GM21360 (cell line): ENCODE measurements around the gene CCNJL.
A peak's percentile ranks its signal among the peaks of the same experiment; 100 is the strongest.
"Not testable (repeated sequence)": the region's sequence is repeated elsewhere in the genome, so short reads cannot be mapped to it uniquely, and the experiment has no call there.

Experiments
- ATAC-seq: cut with Tn5 transposase; IDR thresholded peaks from one replicate; pipeline ENCODE4 v1.9.1; 2021; ENCODE audit warnings: mild to moderate bottlenecking, moderate library complexity; ENCODE audit not compliant: unreplicated experiment

The CCNJL gene

GRCh38 chr5:160312134-160312959, at the start of gene CCNJL:
Gene CCNJL, minus strand, starts transcription at chr5:160312564. Its CDS starts 641 bp downstream, at chr5:160311923.
- peak; percentile 44 for ATAC-seq

GRCh38 chr5:160361624-160362228, 49.4 kb upstream of the CCNJL start:
- ATAC-seq = no peak

- ATAC-seq = no peak
These were observed 47.9 kb upstream of the CCNJL start for GRCh38 chr5:160360310-160360709.

- ATAC-seq = no peak
These were observed 47.5 kb upstream of the CCNJL start for GRCh38 chr5:160359816-160360215.

GRCh38 chr5:160359242-160359641, 46.9 kb upstream of the CCNJL start:
- no peak for ATAC-seq

GRCh38 chr5:160357861-160358411, 45.6 kb upstream of the CCNJL start:
- no peak for ATAC-seq

GRCh38 chr5:160357394-160357793, 45.0 kb upstream of the CCNJL start:
- ATAC-seq = no peak

GRCh38 chr5:160356550-160357347, 44.4 kb upstream of the CCNJL start:
- no peak for ATAC-seq

GRCh38 chr5:160354666-160355065, 42.3 kb upstream of the CCNJL start:
- ATAC-seq = no peak

- ATAC-seq = no peak
These were observed 41.0 kb upstream of the CCNJL start for GRCh38 chr5:160353379-160353778.

GRCh38 chr5:160352308-160352707, 39.9 kb upstream of the CCNJL start:
- no peak for ATAC-seq

- ATAC-seq = no peak
These were observed 37.6 kb upstream of the CCNJL start for GRCh38 chr5:160349935-160350303.

GRCh38 chr5:160349249-160349934, 37.0 kb upstream of the CCNJL start:
- no peak for ATAC-seq

- ATAC-seq = no peak
These were observed 35.7 kb upstream of the CCNJL start for GRCh38 chr5:160348080-160348479.

- ATAC-seq = no peak
These were observed 35.1 kb upstream of the CCNJL start for GRCh38 chr5:160347448-160347847.

- no peak for ATAC-seq
These were observed 30.1 kb upstream of the CCNJL start for GRCh38 chr5:160342413-160342941.

- no peak for ATAC-seq
These were observed 29.0 kb upstream of the CCNJL start for GRCh38 chr5:160341309-160341870.

GRCh38 chr5:160340513-160340912, 28.1 kb upstream of the CCNJL start:
- not testable (repeated sequence) for ATAC-seq

- no peak for ATAC-seq
These were observed 27.2 kb upstream of the CCNJL start for GRCh38 chr5:160339406-160340130.
